MCF 10A (cell line): ENCODE measurements around the gene MRGPRE. TPM values are rescaled to one million over a fixed set of nuclear protein-coding genes. Genes with fewer than 3 reads are reported as not detected.

Experiments
- BruUV-seq: library from RNA; stranded (reverse); fragments of 400-500 nt; replicated peaks from 2 replicates; lab custom pipeline; 2021; lab: Mats Ljungman, UMichigan
- CTCF ChIA-PET: fragments of 300-600 bp; sonication (Branson Sonifier 250); formaldehyde crosslinking; extraction: SDS; loops from one replicate; lab custom pipeline; 2021; ENCODE audit warnings: antibody characterized with exemption, inconsistent platforms; lab: Yijun Ruan, JAX
- POLR2A ChIA-PET: fragments of 300-600, 350-650 bp; sonication (Branson Sonifier 250); formaldehyde crosslinking; extraction: SDS; loops from one replicate; lab custom pipeline; 2020; ENCODE audit warnings: antibody characterized with exemption, inconsistent platforms; lab: Yijun Ruan, JAX
- DNase-seq: peaks from one replicate; pipeline ENCODE4 v3.0.0-alpha.2; 2018; ENCODE audit not compliant: unreplicated experiment
- H3K27ac Mint-ChIP-seq: one replicate; pipeline ENCODE4 v1.8.0; 2022; ENCODE audit warnings: mild to moderate bottlenecking, low read depth, mixed read lengths; ENCODE audit not compliant: unreplicated experiment
- H3K27me3 Mint-ChIP-seq: one replicate; pipeline ENCODE4 v1.8.0; 2022; ENCODE audit warnings: mixed read lengths; ENCODE audit not compliant: insufficient read depth, unreplicated experiment
- H3K36me3 Mint-ChIP-seq: one replicate; pipeline ENCODE4 v1.8.0; 2022; ENCODE audit warnings: mild to moderate bottlenecking, moderate library complexity, mixed read lengths; ENCODE audit not compliant: insufficient read depth, unreplicated experiment
- H3K4me1 Mint-ChIP-seq: one replicate; pipeline ENCODE4 v1.8.0; 2022; ENCODE audit warnings: mixed read lengths; ENCODE audit not compliant: insufficient read depth, unreplicated experiment
- H3K4me3 Mint-ChIP-seq: one replicate; pipeline ENCODE4 v1.8.0; 2022; ENCODE audit warnings: mild to moderate bottlenecking, moderate library complexity, mixed read lengths; ENCODE audit not compliant: unreplicated experiment
- H3K9me3 Mint-ChIP-seq: one replicate; pipeline ENCODE4 v1.8.0; 2022; ENCODE audit warnings: mixed read lengths; ENCODE audit not compliant: unreplicated experiment
- CTCF ChIP-seq: fragments of 200-600 bp; IDR thresholded peaks from one replicate; pipeline ENCODE4 v1.8.0; 2022; ENCODE audit warnings: antibody characterized with exemption, mild to moderate bottlenecking; ENCODE audit not compliant: unreplicated experiment
- intact Hi-C: fragments of 100-400 bp; cut with micrococcal nuclease; formaldehyde crosslinking; loops from 2 replicates; pipeline ENCODE4 v1.14.1; 2022
- total RNA-seq: library from RNA; stranded (reverse); gene quantifications from 2 replicates; pipeline ENCODE4 v1.2.3, GENCODE V29; 2022

Gene MRGPRE
- total RNA-seq, 1 experiment from 2014 or later = not detected

DNA sequence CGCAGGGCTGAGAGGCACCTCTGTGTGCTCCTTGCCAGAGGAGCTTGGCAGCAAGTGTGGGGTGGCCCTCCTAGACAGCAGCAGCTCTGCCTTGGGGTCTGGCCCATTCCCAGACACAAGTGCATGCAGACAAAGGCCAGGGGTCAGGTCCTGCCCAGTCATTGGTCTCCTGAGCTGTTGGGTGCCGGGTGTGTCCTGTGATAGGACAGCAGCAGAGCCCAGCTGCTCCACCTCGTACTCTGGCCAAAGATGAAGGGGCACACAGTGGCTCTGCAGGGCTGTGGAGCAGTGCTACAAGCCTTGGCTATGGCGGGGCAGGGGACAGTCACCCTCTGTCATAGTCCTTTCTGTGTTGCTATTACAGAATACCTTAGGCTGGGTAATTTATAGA lies 49.8 kb downstream of the MRGPRE start:
- H3K9me3 Mint-ChIP-seq = no peaks in the 10 kb centered on the region
- no peaks in the 10 kb centered on the region for H3K4me1 Mint-ChIP-seq
- peaks cover 10% of the 10 kb centered on the region for H3K27me3 Mint-ChIP-seq
- no TSS peak for BruUV-seq
- ChIA-PET POLR2A (interaction anchor here (0.7 kb wide), 1 partner anchor 52 kb away, joined by 3 read pairs; no protein-coding TSS in a partner anchor), CTCF (no interaction called here)
- H3K36me3 Mint-ChIP-seq = no peaks in the 10 kb centered on the region
- no peak for TF ChIP-seq CTCF
- intact Hi-C loops = no loop called here
- no peak overlapping the region for H3K27ac Mint-ChIP-seq
- DNase-seq = no peak
- H3K4me3 Mint-ChIP-seq = no peak overlapping the region

DNA sequence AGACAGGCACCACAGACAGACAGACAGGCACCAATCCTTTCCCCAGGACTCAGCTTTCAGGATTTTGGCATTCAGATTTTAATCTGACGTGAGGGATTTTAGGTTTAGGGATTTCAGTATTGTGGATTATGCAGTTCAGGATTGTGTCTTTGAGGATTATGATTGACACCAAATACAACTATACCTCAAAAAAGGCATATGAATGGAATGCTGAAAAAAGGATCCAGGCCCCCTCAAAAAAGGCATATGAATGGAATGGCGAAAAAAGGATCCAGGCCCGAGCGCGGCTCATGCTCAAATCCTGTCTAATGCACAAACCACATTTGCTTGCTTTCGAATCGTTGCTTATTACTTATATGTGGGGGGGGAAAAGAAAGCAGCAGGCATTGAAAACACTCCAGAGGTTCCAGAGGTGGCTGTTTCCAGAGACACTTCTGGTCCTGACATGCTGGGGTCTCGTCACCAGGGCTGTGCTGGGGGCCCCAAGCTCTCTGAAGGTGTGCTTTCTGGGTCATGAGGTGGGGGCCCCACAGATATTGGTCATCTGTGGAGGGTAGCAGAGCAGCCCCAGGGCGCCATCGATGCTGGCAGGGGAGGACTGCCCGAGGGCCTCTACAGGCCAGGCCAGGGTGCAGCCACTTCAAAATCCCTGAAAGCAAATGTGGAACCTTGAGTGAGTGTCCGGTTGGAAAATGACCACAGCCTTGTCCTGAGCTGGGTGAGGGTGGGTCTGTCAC lies 50.3 kb downstream of the MRGPRE start:
- intact Hi-C loops = no loop called here
- no peaks in the 10 kb centered on the region for H3K4me1 Mint-ChIP-seq
- peaks cover 4% of the 10 kb centered on the region for H3K27me3 Mint-ChIP-seq
- H3K27ac Mint-ChIP-seq = no peak overlapping the region
- CTCF ChIA-PET = no interaction called here
- BruUV-seq = no TSS peak
- no peaks in the 10 kb centered on the region for H3K9me3 Mint-ChIP-seq
- no peak overlapping the region for H3K4me3 Mint-ChIP-seq
- no peak for DNase-seq
- TF ChIP-seq CTCF = no peak
- H3K36me3 Mint-ChIP-seq = no peaks in the 10 kb centered on the region
- POLR2A ChIA-PET = interaction anchor here (0.7 kb wide), 1 partner anchor 52 kb away, joined by 3 read pairs; no protein-coding TSS in a partner anchor

DNA sequence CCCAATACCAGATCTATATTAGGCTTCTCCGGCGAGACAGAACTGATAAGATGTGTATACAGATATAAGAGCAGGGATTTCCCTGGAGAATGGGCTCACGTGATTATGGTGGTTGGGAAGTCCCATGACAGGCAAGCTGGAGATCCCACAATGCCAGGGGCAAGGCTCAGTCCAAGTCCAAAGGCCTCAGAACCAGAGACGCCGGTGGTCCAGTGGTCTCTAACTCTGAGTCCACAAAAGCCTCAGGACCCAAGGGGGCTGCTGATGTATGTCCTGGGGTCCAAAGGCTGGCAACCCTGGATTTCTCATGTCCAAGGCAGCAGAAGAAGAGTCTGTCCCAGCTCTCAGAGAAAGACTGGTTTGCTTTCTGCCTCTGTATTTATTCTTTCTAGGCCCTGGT lies 51.3 kb downstream of the MRGPRE start:
- intact Hi-C loops = no loop called here
- DNase-seq = no peak
- peaks cover 2% of the 10 kb centered on the region for H3K9me3 Mint-ChIP-seq
- no peaks in the 10 kb centered on the region for H3K4me1 Mint-ChIP-seq
- no TSS peak for BruUV-seq
- ChIA-PET POLR2A (no interaction called here), CTCF (interaction anchor here (0.6 kb wide), 1 partner anchor 238 kb away, joined by 3 read pairs; no protein-coding TSS in a partner anchor)
- no peak for TF ChIP-seq CTCF
- H3K4me3 Mint-ChIP-seq = no peak overlapping the region
- H3K27me3 Mint-ChIP-seq = no peaks in the 10 kb centered on the region
- H3K36me3 Mint-ChIP-seq = no peaks in the 10 kb centered on the region
- no peak overlapping the region for H3K27ac Mint-ChIP-seq

DNA sequence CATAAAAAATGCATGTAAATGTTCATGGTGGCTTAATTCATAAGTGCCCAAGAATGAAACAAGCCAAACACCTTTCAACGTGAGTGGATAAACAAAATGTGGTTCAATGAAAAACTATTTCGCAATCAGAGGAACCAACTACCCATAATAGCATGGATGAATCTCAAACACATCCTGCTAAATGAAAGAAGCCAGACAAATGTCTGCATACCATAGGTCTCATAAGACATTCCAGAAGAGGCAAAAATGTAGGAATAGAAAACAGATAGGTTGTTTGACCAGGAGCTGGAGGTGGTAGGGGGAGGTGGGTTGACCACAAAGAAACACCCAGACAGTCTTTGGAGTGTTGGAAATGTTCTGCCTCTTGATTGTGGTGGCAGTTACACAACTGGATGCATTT lies 53.9 kb downstream of the MRGPRE start:
- Mint-ChIP-seq H3K4me3 (no peak overlapping the region), H3K4me1 (no peaks in the 10 kb centered on the region), H3K27me3 (no peaks in the 10 kb centered on the region), H3K9me3 (peaks cover 9% of the 10 kb centered on the region), H3K27ac (no peak overlapping the region), H3K36me3 (no peaks in the 10 kb centered on the region)
- BruUV-seq = no TSS peak
- ChIA-PET CTCF (no interaction called here), POLR2A (no interaction called here)
- no peak for DNase-seq
- TF ChIP-seq CTCF = no peak
- intact Hi-C loops = no loop called here
